HCT116 (cell line): Measurements from ENCODE around the gene ACP2. TPM values are rescaled to one million over a fixed set of nuclear protein-coding genes. Genes with fewer than 3 reads are reported as not detected.

Experiments used
- ATAC-seq: fragments of 200-7000 bp; cut with Tn5 transposase; 2 replicates; pipeline ENCODE4 v1.9.1; 2020; ENCODE audit warnings: mild to moderate bottlenecking, moderate library complexity
- BruUV-seq: library from RNA; stranded (reverse); fragments of 400-500 nt; replicated peaks from 2 replicates; lab custom pipeline; 2021; lab: Mats Ljungman, UMichigan
- CTCF ChIA-PET: fragments of 300-600 bp; sonication (Branson Sonifier 250); formaldehyde crosslinking; loops from one replicate; lab custom pipeline; 2021; ENCODE audit warnings: antibody characterized with exemption; lab: Charles Lee
- POLR2A ChIA-PET: fragments of 300-600, 350-600 bp; sonication (Branson Sonifier 250); formaldehyde crosslinking; loops from one replicate; lab custom pipeline; 2021; ENCODE audit warnings: antibody characterized with exemption; lab: Charles Lee
- RAD21 ChIA-PET, 2 experiments: fragments of 300-600 bp; sonication (Branson Sonifier 250); formaldehyde crosslinking; loops; one replicate each; lab custom pipeline; 2023; ENCODE audit warnings: low total read pairs in 2 of 2; ENCODE audit not compliant: uncharacterized antibody in 2 of 2, unreplicated experiment in 2 of 2, low non-redundant PET in 1 of 2; lab: Charles Lee
- DNase-seq: peaks from one replicate; pipeline ENCODE4 v3.0.0-alpha.2; 2010; ENCODE audit warnings: low read depth, low spot score
- H2AFZ ChIP-seq: fragments of 200-600 bp; shearing (Covaris generic), sonication (generic); 2 replicates; pipeline ENCODE4 v1.6.1; 2017; ENCODE audit warnings: low read depth, mixed run types, mixed read lengths, antibody characterized with exemption, low read length; ENCODE audit not compliant: poor library complexity, severe bottlenecking
- H3K27ac ChIP-seq: 2 replicates; pipeline ENCODE4 v1.5.1; 2012; ENCODE audit warnings: low read depth, low read length
- H3K27me3 ChIP-seq: fragments of 200-600 bp; sonication (generic); 2 replicates; pipeline ENCODE4 v1.6.1; 2016; ENCODE audit warnings: mixed run types, low read length, mixed read lengths; ENCODE audit not compliant: insufficient read depth
- H3K36me3 ChIP-seq, 2 experiments: fragments of 200-500 bp in 1 of 2; fragments of 200-600 bp in 1 of 2; sonication (Bioruptor generic) in 1 of 2; sonication (generic) in 1 of 2; 2 replicates each; pipeline versions ENCODE4 v1.5.1 to v1.6.1; 2014 to 2016; ENCODE audit warnings: low read length in 2 of 2, inconsistent platforms in 1 of 2, mixed read lengths in 1 of 2, mixed run types in 1 of 2; ENCODE audit not compliant: insufficient read depth in 2 of 2, control insufficient read depth in 1 of 2
- H3K4me1 ChIP-seq, 2 experiments: fragments of 200-600 bp in 1 of 2; sonication (generic) in 1 of 2; 2 replicates each; pipeline versions ENCODE4 v1.5.1 to v1.6.1; 2012 to 2017; ENCODE audit warnings: low read length in 2 of 2, inconsistent platforms in 1 of 2, mild to moderate bottlenecking in 1 of 2, mixed read lengths in 1 of 2, mixed run types in 1 of 2, moderate library complexity in 1 of 2; ENCODE audit not compliant: insufficient read depth in 2 of 2, control insufficient read depth in 1 of 2
- H3K4me2 ChIP-seq: fragments of 200-600 bp; sonication (generic); 2 replicates; pipeline ENCODE4 v1.6.1; 2017; ENCODE audit warnings: mixed run types, low read length, mixed read lengths
- H3K4me3 ChIP-seq, 2 experiments: fragments of 200-600 bp in 1 of 2; sonication (generic) in 1 of 2; replicated peaks in 1 of 2; 2 replicates each; pipeline ENCODE4 v1.5.1; 2011 to 2016; ENCODE audit warnings: low read length in 2 of 2, control low read depth in 1 of 2, low read depth in 1 of 2, mild to moderate bottlenecking in 1 of 2, mixed read lengths in 1 of 2, mixed run types in 1 of 2
- H3K79me2 ChIP-seq: fragments of 200-600 bp; sonication (generic); 2 replicates; pipeline ENCODE4 v1.6.1; 2017; ENCODE audit warnings: mild to moderate bottlenecking, mixed run types, low read length, moderate library complexity, mixed read lengths; ENCODE audit not compliant: insufficient read depth
- H3K9ac ChIP-seq: fragments of 200-600 bp; sonication (generic); 2 replicates; pipeline ENCODE4 v1.6.1; 2016; ENCODE audit warnings: low read length, mixed read lengths
- H3K9me2 ChIP-seq: fragments of 200-600 bp; sonication (generic), shearing (Covaris generic); 2 replicates; pipeline ENCODE4 v1.6.1; 2017; ENCODE audit warnings: mixed run types, mild to moderate bottlenecking, moderate library complexity; ENCODE audit not compliant: insufficient read depth
- H3K9me3 ChIP-seq, 2 experiments: fragments of 200-500 bp in 1 of 2; fragments of 200-600 bp in 1 of 2; sonication (Bioruptor generic) in 1 of 2; sonication (generic) in 1 of 2; 2 replicates each; pipeline ENCODE4 v1.6.1; 2014 to 2017; ENCODE audit warnings: low read length in 2 of 2, mixed read lengths in 2 of 2, inconsistent platforms in 1 of 2, low read depth in 1 of 2, mild to moderate bottlenecking in 1 of 2, mixed run types in 1 of 2, moderate library complexity in 1 of 2; ENCODE audit not compliant: control insufficient read depth in 1 of 2, insufficient read depth in 1 of 2
- H4K20me1 ChIP-seq: fragments of 200-600 bp; sonication (generic), shearing (Covaris generic); 2 replicates; pipeline ENCODE4 v1.6.1; 2017; ENCODE audit warnings: mixed run types, mild to moderate bottlenecking, moderate library complexity; ENCODE audit not compliant: insufficient read depth
- CBX3 ChIP-seq: IDR thresholded peaks from 2 replicates; pipeline ENCODE4 v1.6.1; 2012; ENCODE audit warnings: low read depth
- CEBPB ChIP-seq: IDR thresholded peaks from 2 replicates; pipeline ENCODE4 v1.6.1; 2012; ENCODE audit warnings: low read depth
- CTCF ChIP-seq, 3 experiments: fragments of 200-600 bp in 1 of 3; sonication (generic) in 1 of 3; IDR thresholded peaks in 2 of 3; conservative IDR thresholded peaks in 1 of 3; 2 replicates each; pipeline ENCODE4 v1.5.1; 2012 to 2017; ENCODE audit warnings: low read depth in 2 of 3, low read length in 2 of 3, antibody characterized with exemption in 1 of 3, borderline replicate concordance in 1 of 3, control low read depth in 1 of 3, mild to moderate bottlenecking in 1 of 3, mixed read lengths in 1 of 3, mixed run types in 1 of 3, moderate library complexity in 1 of 3; ENCODE audit not compliant: insufficient read depth in 1 of 3
- EGR1 ChIP-seq: IDR thresholded peaks from 2 replicates; pipeline ENCODE4 v1.6.1; 2012; ENCODE audit warnings: low read depth
- ELF1 ChIP-seq: IDR thresholded peaks from 2 replicates; pipeline ENCODE4 v1.6.1; 2012; ENCODE audit warnings: low read depth, borderline replicate concordance
- EZH2 ChIP-seq: fragments of 200-600 bp; sonication (generic); IDR thresholded peaks from 2 replicates; pipeline ENCODE4 v1.6.1; 2017; ENCODE audit warnings: antibody characterized with exemption, mixed run types
- FOSL1 ChIP-seq: IDR thresholded peaks from 2 replicates; pipeline ENCODE4 v1.6.1; 2012; ENCODE audit warnings: low read depth
- JUND ChIP-seq: IDR thresholded peaks from 2 replicates; pipeline ENCODE4 v1.6.1; 2012
- POLR2A ChIP-seq: IDR thresholded peaks from 2 replicates; pipeline ENCODE4 v1.7.0; 2011; ENCODE audit warnings: borderline replicate concordance; ENCODE audit not compliant: insufficient read depth, insufficient read length; ENCODE audit errors: extremely low read depth
- SP1 ChIP-seq: IDR thresholded peaks from 2 replicates; pipeline ENCODE4 v1.6.1; 2012; ENCODE audit warnings: low read depth
- TCF7L2 ChIP-seq: IDR thresholded peaks from 2 replicates; pipeline ENCODE4 v1.7.0; 2011; ENCODE audit warnings: borderline replicate concordance, inconsistent platforms; ENCODE audit not compliant: insufficient read depth, insufficient read length; ENCODE audit errors: extremely low read depth
- ZFX ChIP-seq: fragments of 450-650 bp; IDR thresholded peaks from 2 replicates; pipeline ENCODE4 v1.6.1; 2017
- ZNF274 ChIP-seq: fragments of 200-500 bp; sonication (Bioruptor generic); IDR thresholded peaks from 2 replicates; pipeline ENCODE4 v1.6.1; 2014; ENCODE audit warnings: mild to moderate bottlenecking, low read depth, low read length, inconsistent platforms
- intact Hi-C: fragments of 100-400 bp; cut with micrococcal nuclease; formaldehyde crosslinking; loops from 2 replicates; pipeline ENCODE4 v1.10.0; 2022
- total RNA-seq: library from RNA; stranded (reverse); gene quantifications from one replicate; pipeline ENCODE4 v1.2.1, GENCODE V29; 2021; ENCODE audit not compliant: unreplicated experiment
- TF ChIP-seq, protein P1 (sequence below): IDR thresholded peaks from 2 replicates; pipeline ENCODE4 v1.6.1; 2012
- TF ChIP-seq, protein P2 (sequence below): IDR thresholded peaks from 2 replicates; pipeline ENCODE4 v1.6.1; 2012; ENCODE audit warnings: low read depth

The ACP2 gene
- total RNA-seq, 1 experiment from 2014 or later = 21.5 TPM

GRCh38 chr11:47269829-47270305 is 21.3 kb upstream of the ACP2 start, which contains the start of gene MADD (continued):
- TF ChIP-seq CTCF (IDR thresholded peaks at IDR 0.05 in 2 of 3, conservative IDR thresholded peaks at IDR 0.05 in 1 of 3; ENCODE audit: borderline replicate concordance in 1 of 3, insufficient read depth in 1 of 3, low read depth in 2 of 3, low read length in 2 of 3) = no peak
- TF ChIP-seq ELF1 = no peak

GRCh38 chr11:47269002-47269828 is 20.6 kb upstream of the ACP2 start:
- no TSS peak for BruUV-seq
- intact Hi-C loops = no loop called here

More at GRCh38 chr11:47269002-47269828, 20.6 kb upstream of the ACP2 start:
- peak; percentile 72 for ATAC-seq
- H3K4me1 ChIP-seq = peaks cover 22 to 47% of the 10 kb centered on the region in 2 experiments
- H4K20me1 ChIP-seq = no peaks in the 10 kb centered on the region
- peak overlapping the region; percentile 24 for H2AFZ ChIP-seq
- H3K9me2 ChIP-seq = no peaks in the 10 kb centered on the region
- H3K27me3 ChIP-seq = no peaks in the 10 kb centered on the region
- peaks cover 35% of the 10 kb centered on the region for H3K79me2 ChIP-seq
- CTCF ChIA-PET = no interaction called here
- DNase-seq = peak; percentile 47
- H3K4me2 ChIP-seq = peak overlapping the region; percentile 83
- H3K4me3 ChIP-seq = peak overlapping the region; percentile 59 to 76
- POLR2A ChIA-PET = interaction anchor here (0.5 kb wide), 1 partner anchor 667 kb away, joined by 3 read pairs; no protein-coding TSS in a partner anchor
- no peaks in the 10 kb centered on the region for H3K9me3 ChIP-seq
- no peaks in the 10 kb centered on the region for H3K36me3 ChIP-seq
- peak overlapping the region; percentile 89 for H3K27ac ChIP-seq
- RAD21 ChIA-PET = no interaction called here
- H3K9ac ChIP-seq = peak overlapping the region; percentile 78
- TF ChIP-seq, protein P1, sequence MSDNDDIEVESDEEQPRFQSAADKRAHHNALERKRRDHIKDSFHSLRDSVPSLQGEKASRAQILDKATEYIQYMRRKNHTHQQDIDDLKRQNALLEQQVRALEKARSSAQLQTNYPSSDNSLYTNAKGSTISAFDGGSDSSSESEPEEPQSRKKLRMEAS = peak; percentile 85
- TF ChIP-seq CBX3 (peak; percentile 62; the same call in 1 of the 2 replicates), JUND (no peak), SP1 (peak; percentile 33), FOSL1 (no peak), ELF1 (0 out of 2 replicates have a peak, but pooled peaks have one; percentile 48), ZFX (no peak), CEBPB (no peak), EGR1 (0 out of 2 replicates have a peak, but pooled peaks have one; percentile 22), POLR2A (peak; percentile 9), ZNF274 (no peak), CTCF (IDR thresholded peaks at IDR 0.05 in 2 of 3, conservative IDR thresholded peaks at IDR 0.05 in 1 of 3; ENCODE audit: borderline replicate concordance in 1 of 3, insufficient read depth in 1 of 3, low read depth in 2 of 3, low read length in 2 of 3) (no peak), TCF7L2 (no peak), EZH2 (no peak)
- TF ChIP-seq, protein P2, sequence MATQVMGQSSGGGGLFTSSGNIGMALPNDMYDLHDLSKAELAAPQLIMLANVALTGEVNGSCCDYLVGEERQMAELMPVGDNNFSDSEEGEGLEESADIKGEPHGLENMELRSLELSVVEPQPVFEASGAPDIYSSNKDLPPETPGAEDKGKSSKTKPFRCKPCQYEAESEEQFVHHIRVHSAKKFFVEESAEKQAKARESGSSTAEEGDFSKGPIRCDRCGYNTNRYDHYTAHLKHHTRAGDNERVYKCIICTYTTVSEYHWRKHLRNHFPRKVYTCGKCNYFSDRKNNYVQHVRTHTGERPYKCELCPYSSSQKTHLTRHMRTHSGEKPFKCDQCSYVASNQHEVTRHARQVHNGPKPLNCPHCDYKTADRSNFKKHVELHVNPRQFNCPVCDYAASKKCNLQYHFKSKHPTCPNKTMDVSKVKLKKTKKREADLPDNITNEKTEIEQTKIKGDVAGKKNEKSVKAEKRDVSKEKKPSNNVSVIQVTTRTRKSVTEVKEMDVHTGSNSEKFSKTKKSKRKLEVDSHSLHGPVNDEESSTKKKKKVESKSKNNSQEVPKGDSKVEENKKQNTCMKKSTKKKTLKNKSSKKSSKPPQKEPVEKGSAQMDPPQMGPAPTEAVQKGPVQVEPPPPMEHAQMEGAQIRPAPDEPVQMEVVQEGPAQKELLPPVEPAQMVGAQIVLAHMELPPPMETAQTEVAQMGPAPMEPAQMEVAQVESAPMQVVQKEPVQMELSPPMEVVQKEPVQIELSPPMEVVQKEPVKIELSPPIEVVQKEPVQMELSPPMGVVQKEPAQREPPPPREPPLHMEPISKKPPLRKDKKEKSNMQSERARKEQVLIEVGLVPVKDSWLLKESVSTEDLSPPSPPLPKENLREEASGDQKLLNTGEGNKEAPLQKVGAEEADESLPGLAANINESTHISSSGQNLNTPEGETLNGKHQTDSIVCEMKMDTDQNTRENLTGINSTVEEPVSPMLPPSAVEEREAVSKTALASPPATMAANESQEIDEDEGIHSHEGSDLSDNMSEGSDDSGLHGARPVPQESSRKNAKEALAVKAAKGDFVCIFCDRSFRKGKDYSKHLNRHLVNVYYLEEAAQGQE = no peak
- TF ChIP-seq, all 23 proteins: peak for 6
